Measurements from ENCODE around the gene MKX. TPM values are rescaled to one million over a fixed set of nuclear protein-coding genes. Genes with fewer than 3 reads are reported as not detected.
A peak's percentile ranks its signal among the peaks of the same experiment; 100 is the strongest.

MKX gene
- total and polyA plus RNA-seq, 9 of the 15 experiments (the other 6 are each of a cell fraction or from before 2014, with no cell fraction given): 0.07 TPM; not detected in 7

DNA sequence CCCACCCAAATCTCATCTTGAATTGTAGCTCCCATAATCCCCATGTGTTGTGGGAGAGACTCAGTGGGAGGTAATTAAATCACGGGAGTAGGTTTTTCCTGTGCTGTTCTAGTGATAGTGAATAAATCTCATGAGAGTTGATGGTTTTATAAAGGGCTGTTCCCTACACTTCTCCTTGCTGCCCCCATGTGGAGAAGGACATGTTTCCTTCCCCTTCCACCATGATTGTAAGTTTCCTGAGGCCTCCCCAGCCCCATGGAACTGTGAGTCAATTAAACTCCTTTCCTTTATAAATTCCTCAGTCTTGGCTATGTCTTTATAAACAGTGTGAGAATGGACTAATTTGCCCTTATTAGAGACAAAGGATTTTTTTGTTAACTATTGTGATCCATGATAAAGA is 48.5 kb upstream of the MKX start:
- Histone ChIP-seq H2AFZ (ENCODE audit: low read depth, low read length) (no peak overlapping the region), H3K4me2 (ENCODE audit: insufficient read depth, low read length) (no peak overlapping the region), H3K27ac (ENCODE audit: extremely low read depth, low read depth, low read length) (no peak overlapping the region), H3K9me1 (ENCODE audit: control insufficient read depth, insufficient read depth, low read length) (no peaks in the 10 kb centered on the region), H3K9me3 (replicated peaks; ENCODE audit: control insufficient read depth, insufficient read depth, low read depth, low read length) (no peaks in the 10 kb centered on the region), H3K79me2 (ENCODE audit: control insufficient read depth, insufficient read depth, low read length) (no peaks in the 10 kb centered on the region), H4K20me1 (replicated peaks; ENCODE audit: control insufficient read depth, insufficient read depth, low read length) (no peaks in the 10 kb centered on the region), H3K27me3 (ENCODE audit: control insufficient read depth in 2 of 2, insufficient read depth in 2 of 2, low read length in 2 of 2) (no peaks in the 10 kb centered on the region), H3K9ac (ENCODE audit: insufficient read depth in 1 of 2, low read depth in 2 of 2, low read length in 2 of 2) (no peak overlapping the region), H3K36me3 (ENCODE audit: control insufficient read depth, insufficient read depth, low read length) (no peaks in the 10 kb centered on the region), H3K4me3 (no peak overlapping the region), H3K4me1 (replicated peaks in 1 of 2; ENCODE audit: control insufficient read depth in 2 of 2, insufficient read depth in 2 of 2, low read length in 2 of 2) (no peaks in the 10 kb centered on the region)
- DNase-seq (ENCODE audit: extremely low read depth in 1 of 4, low spot score in 3 of 4) (peak in 1 of 4 experiments; percentile 12), ATAC-seq (no peak), FAIRE-seq (no peak)
- 0% methylated on average over 1 of the region's 1 CpG for WGBS (ENCODE audit: insufficient coverage, low coverage, missing lambda C conversion rate)
- ChIA-PET CTCF (ENCODE audit: low intra/inter-chr PET ratio) (interaction anchor here (0.5 kb wide), 1 partner anchor 28 kb away, joined by 3 read pairs; no protein-coding TSS in a partner anchor), POLR2A (no interaction called here)
- in situ Hi-C loops (cut with MboI): no loop called here
- intact Hi-C loops (cut with micrococcal nuclease): no loop called here
- TF ChIP-seq, protein P1, sequence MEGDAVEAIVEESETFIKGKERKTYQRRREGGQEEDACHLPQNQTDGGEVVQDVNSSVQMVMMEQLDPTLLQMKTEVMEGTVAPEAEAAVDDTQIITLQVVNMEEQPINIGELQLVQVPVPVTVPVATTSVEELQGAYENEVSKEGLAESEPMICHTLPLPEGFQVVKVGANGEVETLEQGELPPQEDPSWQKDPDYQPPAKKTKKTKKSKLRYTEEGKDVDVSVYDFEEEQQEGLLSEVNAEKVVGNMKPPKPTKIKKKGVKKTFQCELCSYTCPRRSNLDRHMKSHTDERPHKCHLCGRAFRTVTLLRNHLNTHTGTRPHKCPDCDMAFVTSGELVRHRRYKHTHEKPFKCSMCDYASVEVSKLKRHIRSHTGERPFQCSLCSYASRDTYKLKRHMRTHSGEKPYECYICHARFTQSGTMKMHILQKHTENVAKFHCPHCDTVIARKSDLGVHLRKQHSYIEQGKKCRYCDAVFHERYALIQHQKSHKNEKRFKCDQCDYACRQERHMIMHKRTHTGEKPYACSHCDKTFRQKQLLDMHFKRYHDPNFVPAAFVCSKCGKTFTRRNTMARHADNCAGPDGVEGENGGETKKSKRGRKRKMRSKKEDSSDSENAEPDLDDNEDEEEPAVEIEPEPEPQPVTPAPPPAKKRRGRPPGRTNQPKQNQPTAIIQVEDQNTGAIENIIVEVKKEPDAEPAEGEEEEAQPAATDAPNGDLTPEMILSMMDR (IDR thresholded peaks at IDR 0.05 in 2 of 3, conservative IDR thresholded peaks at IDR 0.05 in 1 of 3; ENCODE audit: insufficient read depth in 2 of 3, low read depth in 1 of 3, low read length in 3 of 3): peak in 2 of 3 experiments; percentile 13 to 25; a peak in 1 of 6 replicates
- TF ChIP-seq, protein P2, sequence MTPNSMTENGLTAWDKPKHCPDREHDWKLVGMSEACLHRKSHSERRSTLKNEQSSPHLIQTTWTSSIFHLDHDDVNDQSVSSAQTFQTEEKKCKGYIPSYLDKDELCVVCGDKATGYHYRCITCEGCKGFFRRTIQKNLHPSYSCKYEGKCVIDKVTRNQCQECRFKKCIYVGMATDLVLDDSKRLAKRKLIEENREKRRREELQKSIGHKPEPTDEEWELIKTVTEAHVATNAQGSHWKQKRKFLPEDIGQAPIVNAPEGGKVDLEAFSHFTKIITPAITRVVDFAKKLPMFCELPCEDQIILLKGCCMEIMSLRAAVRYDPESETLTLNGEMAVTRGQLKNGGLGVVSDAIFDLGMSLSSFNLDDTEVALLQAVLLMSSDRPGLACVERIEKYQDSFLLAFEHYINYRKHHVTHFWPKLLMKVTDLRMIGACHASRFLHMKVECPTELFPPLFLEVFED (CRISPR knock-in tag; conservative IDR thresholded peaks at IDR 0.05): no peak
- BruUV-seq (replicated peaks): no TSS peak
